SK-N-SH treated with all-trans-retinoic acid at 6 μM for 48 hours (cell line): ENCODE results near the gene ZBTB5.

Experiments
- ATAC-seq: fragments of 200-7000 bp; cut with Tn5 transposase; 3 replicates; pipeline ENCODE4 v1.9.1; 2020; ENCODE audit warnings: mild to moderate bottlenecking, moderate library complexity
- ARNTL ChIP-seq: fragments of 450-650 bp; formaldehyde crosslinking; IDR thresholded peaks from 2 replicates; pipeline ENCODE4 v1.5.0; 2020; ENCODE audit warnings: low read depth, mild to moderate bottlenecking, moderate library complexity, borderline replicate concordance
- BACH2 ChIP-seq: fragments of 250-450 bp; sonication (Bioruptor Pico); IDR thresholded peaks from 2 replicates; pipeline ENCODE4 v1.9.0; 2021; ENCODE audit warnings: mild to moderate bottlenecking, borderline replicate concordance
- CSDC2 ChIP-seq: fragments of 250-450 bp; sonication (Bioruptor Pico); IDR thresholded peaks from 2 replicates; pipeline ENCODE4 v1.5.0; 2020; ENCODE audit warnings: mild to moderate bottlenecking, moderate library complexity
- CSRNP3 ChIP-seq: fragments of 250-450 bp; sonication (Bioruptor Pico); IDR thresholded peaks from 2 replicates; pipeline ENCODE4 v1.5.1; 2021; ENCODE audit warnings: mild to moderate bottlenecking, moderate library complexity
- ESRRG ChIP-seq: fragments of 250-450 bp; sonication (Bioruptor Pico); IDR thresholded peaks from 2 replicates; pipeline ENCODE4 v1.6.1; 2021; ENCODE audit warnings: mild to moderate bottlenecking
- GLIS3 ChIP-seq: fragments of 250-450 bp; sonication (Bioruptor Pico); IDR thresholded peaks from 2 replicates; pipeline ENCODE4 v1.5.0; 2020; ENCODE audit warnings: mild to moderate bottlenecking, moderate library complexity
- ISL1 ChIP-seq: fragments of 250-450 bp; sonication (Bioruptor Pico); IDR thresholded peaks from 2 replicates; pipeline ENCODE4 v2.1.2; 2022; ENCODE audit warnings: mild to moderate bottlenecking, moderate library complexity
- OSR1 ChIP-seq: fragments of 250-450 bp; sonication (Bioruptor Pico); IDR thresholded peaks from 2 replicates; pipeline ENCODE4 v1.8.0; 2022; ENCODE audit warnings: moderate library complexity, mild to moderate bottlenecking, inconsistent platforms
- PATZ1 ChIP-seq: fragments of 250-450 bp; sonication (Bioruptor Pico); IDR thresholded peaks from 2 replicates; pipeline ENCODE4 v1.8.0; 2020; ENCODE audit warnings: mild to moderate bottlenecking, moderate library complexity, borderline replicate concordance
- PPARA ChIP-seq: fragments of 250-450 bp; sonication (Bioruptor Pico); IDR thresholded peaks from 2 replicates; pipeline ENCODE4 v1.5.0; 2020; ENCODE audit warnings: mild to moderate bottlenecking, borderline replicate concordance
- RARB ChIP-seq: fragments of 250-450 bp; sonication (Bioruptor Pico); IDR thresholded peaks from 2 replicates; pipeline ENCODE4 v1.8.0; 2021; ENCODE audit warnings: mild to moderate bottlenecking, moderate library complexity
- SNAI2 ChIP-seq: fragments of 250-450 bp; sonication (Bioruptor Pico); IDR thresholded peaks from 2 replicates; pipeline ENCODE4 v1.5.0; 2020; ENCODE audit warnings: mild to moderate bottlenecking, moderate library complexity
- TCF4 ChIP-seq: fragments of 250-450 bp; sonication (Bioruptor Pico); IDR thresholded peaks from 2 replicates; pipeline ENCODE4 v1.8.0; 2021; ENCODE audit warnings: mild to moderate bottlenecking, moderate library complexity, borderline replicate concordance
- TOX ChIP-seq: fragments of 250-450 bp; sonication (Bioruptor Pico); IDR thresholded peaks from 2 replicates; pipeline ENCODE4 v1.8.0; 2021; ENCODE audit warnings: mild to moderate bottlenecking, moderate library complexity, borderline replicate concordance
- ZC3H10 ChIP-seq: fragments of 250-450 bp; sonication (Bioruptor Pico); IDR thresholded peaks from 2 replicates; pipeline ENCODE4 v1.5.1; 2021; ENCODE audit warnings: mild to moderate bottlenecking, moderate library complexity
- ZFP30 ChIP-seq: fragments of 450-650 bp; formaldehyde crosslinking; IDR thresholded peaks from 2 replicates; pipeline ENCODE4 v1.5.0; 2022; ENCODE audit warnings: mild to moderate bottlenecking, moderate library complexity
- ZNF565 ChIP-seq: fragments of 450-650 bp; formaldehyde crosslinking; conservative IDR thresholded peaks from 2 replicates; pipeline ENCODE4 v1.5.0; 2020; ENCODE audit warnings: low read depth, mild to moderate bottlenecking, moderate library complexity
- ZNF70 ChIP-seq: fragments of 450-650 bp; formaldehyde crosslinking; IDR thresholded peaks from 2 replicates; pipeline ENCODE4 v1.5.0; 2020; ENCODE audit warnings: mild to moderate bottlenecking, moderate library complexity
- ZNF8 ChIP-seq: fragments of 450-650 bp; formaldehyde crosslinking; IDR thresholded peaks from 2 replicates; pipeline ENCODE4 v1.5.0; 2020; ENCODE audit warnings: mild to moderate bottlenecking, moderate library complexity
- TF ChIP-seq, protein P1 (sequence below): fragments of 250-450 bp; sonication (Bioruptor Pico); IDR thresholded peaks from 2 replicates; pipeline ENCODE4 v1.8.0; 2021; ENCODE audit warnings: low read depth, mild to moderate bottlenecking, moderate library complexity, borderline replicate concordance
- TF ChIP-seq, protein P2 (sequence below): fragments of 250-450 bp; sonication (Bioruptor Pico); IDR thresholded peaks from 2 replicates; pipeline ENCODE4 v1.5.1; 2020; ENCODE audit warnings: low read depth, mild to moderate bottlenecking, moderate library complexity

Gene ZBTB5

DNA sequence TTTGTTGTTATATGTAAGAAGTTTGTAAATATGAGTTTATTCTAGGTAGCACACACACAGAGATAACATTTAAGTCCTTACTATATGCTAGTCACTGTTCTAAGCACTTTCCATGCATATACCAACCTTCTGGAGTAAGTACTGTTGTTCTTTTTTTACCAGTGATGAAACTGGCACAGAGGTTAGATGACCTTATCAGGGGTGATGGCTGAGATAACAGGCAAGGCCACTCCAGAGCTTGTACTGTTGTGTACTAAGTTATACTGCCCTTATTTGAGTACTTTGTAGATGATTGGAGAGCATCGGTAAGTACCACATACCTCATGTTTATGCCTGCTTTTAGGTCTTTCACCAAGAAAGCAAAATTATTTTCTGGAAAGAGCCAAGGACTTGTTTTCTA is 26.7 kb upstream of the ZBTB5 start:
- ATAC-seq = no peak
- TF ChIP-seq ZFP30 (no peak), CSRNP3 (CRISPR knock-in tag) (no peak), ZNF8 (CRISPR knock-in tag) (no peak), GLIS3 (no peak), ISL1 (CRISPR knock-in tag) (no peak), CSDC2 (no peak), RARB (CRISPR knock-in tag) (no peak), ZNF70 (CRISPR knock-in tag) (no peak), ARNTL (CRISPR knock-in tag) (no peak), PPARA (CRISPR knock-in tag) (no peak), ZC3H10 (CRISPR knock-in tag) (no peak), BACH2 (CRISPR knock-in tag) (no peak), ESRRG (CRISPR knock-in tag) (no peak), PATZ1 (CRISPR knock-in tag) (no peak)
- TF ChIP-seq, protein P1, sequence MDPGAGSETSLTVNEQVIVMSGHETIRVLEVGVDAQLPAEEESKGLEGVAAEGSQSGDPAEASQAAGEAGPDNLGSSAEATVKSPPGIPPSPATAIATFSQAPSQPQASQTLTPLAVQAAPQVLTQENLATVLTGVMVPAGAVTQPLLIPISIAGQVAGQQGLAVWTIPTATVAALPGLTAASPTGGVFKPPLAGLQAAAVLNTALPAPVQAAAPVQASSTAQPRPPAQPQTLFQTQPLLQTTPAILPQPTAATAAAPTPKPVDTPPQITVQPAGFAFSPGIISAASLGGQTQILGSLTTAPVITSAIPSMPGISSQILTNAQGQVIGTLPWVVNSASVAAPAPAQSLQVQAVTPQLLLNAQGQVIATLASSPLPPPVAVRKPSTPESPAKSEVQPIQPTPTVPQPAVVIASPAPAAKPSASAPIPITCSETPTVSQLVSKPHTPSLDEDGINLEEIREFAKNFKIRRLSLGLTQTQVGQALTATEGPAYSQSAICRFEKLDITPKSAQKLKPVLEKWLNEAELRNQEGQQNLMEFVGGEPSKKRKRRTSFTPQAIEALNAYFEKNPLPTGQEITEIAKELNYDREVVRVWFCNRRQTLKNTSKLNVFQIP (CRISPR knock-in tag) = no peak

GRCh38 chr9:37486616-37487548 is 21.6 kb upstream of the ZBTB5 start:
- ATAC-seq = peak; percentile 56
- TF ChIP-seq ZNF70 (CRISPR knock-in tag) (no peak), PPARA (CRISPR knock-in tag) (no peak), ESRRG (CRISPR knock-in tag) (no peak), ZC3H10 (CRISPR knock-in tag) (no peak), GLIS3 (no peak), ZNF565 (CRISPR knock-in tag) (no peak), ISL1 (CRISPR knock-in tag) (no peak), CSDC2 (no peak), RARB (CRISPR knock-in tag) (no peak), ARNTL (CRISPR knock-in tag) (no peak), ZNF8 (CRISPR knock-in tag) (no peak), BACH2 (CRISPR knock-in tag) (no peak)
- TF ChIP-seq, all 23 proteins: peak for 0

GRCh38 chr9:37486256-37486615 is 21.0 kb upstream of the ZBTB5 start:
- ATAC-seq = no peak
- no peak for TF ChIP-seq CSRNP3 (CRISPR knock-in tag)
- no peak for TF ChIP-seq OSR1
- TF ChIP-seq ZC3H10 (CRISPR knock-in tag) = no peak
- no peak for TF ChIP-seq TOX (CRISPR knock-in tag)
- TF ChIP-seq ZNF8 (CRISPR knock-in tag) = no peak
- no peak for TF ChIP-seq ARNTL (CRISPR knock-in tag)
- no peak for TF ChIP-seq TCF4 (CRISPR knock-in tag)
- TF ChIP-seq, protein P1 (CRISPR knock-in tag) = no peak
- no peak for TF ChIP-seq SNAI2
- TF ChIP-seq, protein P2, sequence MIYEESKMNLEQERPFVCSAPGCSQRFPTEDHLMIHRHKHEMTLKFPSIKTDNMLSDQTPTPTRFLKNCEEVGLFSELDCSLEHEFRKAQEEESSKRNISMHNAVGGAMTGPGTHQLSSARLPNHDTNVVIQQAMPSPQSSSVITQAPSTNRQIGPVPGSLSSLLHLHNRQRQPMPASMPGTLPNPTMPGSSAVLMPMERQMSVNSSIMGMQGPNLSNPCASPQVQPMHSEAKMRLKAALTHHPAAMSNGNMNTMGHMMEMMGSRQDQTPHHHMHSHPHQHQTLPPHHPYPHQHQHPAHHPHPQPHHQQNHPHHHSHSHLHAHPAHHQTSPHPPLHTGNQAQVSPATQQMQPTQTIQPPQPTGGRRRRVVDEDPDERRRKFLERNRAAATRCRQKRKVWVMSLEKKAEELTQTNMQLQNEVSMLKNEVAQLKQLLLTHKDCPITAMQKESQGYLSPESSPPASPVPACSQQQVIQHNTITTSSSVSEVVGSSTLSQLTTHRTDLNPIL = no peak
- TF ChIP-seq PPARA (CRISPR knock-in tag) = no peak
- TF ChIP-seq ZFP30 = no peak
- no peak for TF ChIP-seq ESRRG (CRISPR knock-in tag)
- TF ChIP-seq PATZ1 (CRISPR knock-in tag) = no peak
- no peak for TF ChIP-seq ZNF565 (CRISPR knock-in tag)
